ENCODE measurements around the gene HECW1.

- TF ChIP-seq EZH2phosphoT487 (IDR thresholded peaks at IDR 0.05) (no peak), CTCF (IDR thresholded peaks at IDR 0.05) (no peak)
These were observed 40.2 kb downstream of the HECW1 start for GRCh38 chr7:43152696-43153095.

Data from neural progenitor cell (in vitro differentiated cells).